HG02852 (cell line): Measurements from ENCODE around the gene PKN2.

Experiments
- ATAC-seq: cut with Tn5 transposase; IDR thresholded peaks from one replicate; pipeline ENCODE4 v1.9.1; 2021; ENCODE audit warnings: mild to moderate bottlenecking, moderate library complexity; ENCODE audit not compliant: unreplicated experiment

Gene PKN2

DNA sequence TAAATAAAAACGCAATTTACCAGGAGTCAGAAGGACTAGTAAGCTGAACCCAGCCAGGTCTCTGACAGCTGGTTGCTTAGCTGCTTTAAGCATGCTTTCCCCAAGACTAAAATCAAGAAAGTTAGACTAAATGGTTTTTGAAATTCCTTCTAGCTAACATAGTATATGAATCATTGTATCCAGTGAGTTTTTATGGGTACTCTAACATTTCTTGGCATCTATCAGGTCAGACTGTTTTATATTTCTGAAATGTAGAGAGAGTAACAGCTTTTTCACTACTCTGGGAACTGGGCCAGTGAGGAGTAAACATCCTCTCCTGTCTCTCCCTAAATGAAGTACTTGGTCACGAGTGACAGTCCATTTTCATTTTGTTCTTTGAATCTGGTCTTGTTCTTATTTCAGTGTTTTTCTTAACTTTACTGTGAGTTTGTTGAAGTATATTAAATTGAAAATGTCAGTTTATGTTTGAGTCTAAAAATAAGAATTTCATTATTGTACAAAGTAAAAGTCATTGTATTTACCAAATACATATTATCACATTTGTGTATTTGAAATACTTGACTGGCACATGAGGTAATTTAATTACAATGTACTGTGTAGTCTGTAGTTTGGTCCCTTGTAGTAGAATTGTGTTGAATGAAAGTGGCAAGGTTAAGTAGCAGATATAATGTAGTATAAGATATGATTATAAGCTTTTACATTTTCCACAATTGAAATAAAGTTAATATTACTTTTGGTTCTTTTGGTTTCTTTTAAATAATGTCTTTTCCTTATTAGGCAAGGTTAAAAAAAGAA is 47.6 kb downstream of the PKN2 start:
- ATAC-seq, result no peak

DNA sequence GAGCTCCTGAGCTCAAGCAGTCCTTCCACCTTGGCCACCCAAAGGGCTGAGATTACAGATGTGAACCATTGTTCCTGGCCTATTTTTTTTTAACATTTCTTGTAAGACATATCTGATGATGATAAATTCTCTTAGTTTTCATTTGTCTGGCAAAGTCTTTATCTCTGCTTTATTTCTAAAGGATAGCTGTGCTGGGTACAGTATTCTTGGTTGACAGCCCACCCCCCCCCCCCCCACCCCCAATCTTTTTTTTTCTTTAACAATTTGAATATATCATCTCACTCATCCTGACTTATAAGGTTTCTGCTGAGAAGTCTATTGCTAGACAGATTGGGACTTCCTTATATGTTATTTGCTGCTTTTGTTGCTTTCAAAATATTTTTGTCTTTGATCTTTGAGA is 51.3 kb downstream of the PKN2 start:
- no peak for ATAC-seq

DNA sequence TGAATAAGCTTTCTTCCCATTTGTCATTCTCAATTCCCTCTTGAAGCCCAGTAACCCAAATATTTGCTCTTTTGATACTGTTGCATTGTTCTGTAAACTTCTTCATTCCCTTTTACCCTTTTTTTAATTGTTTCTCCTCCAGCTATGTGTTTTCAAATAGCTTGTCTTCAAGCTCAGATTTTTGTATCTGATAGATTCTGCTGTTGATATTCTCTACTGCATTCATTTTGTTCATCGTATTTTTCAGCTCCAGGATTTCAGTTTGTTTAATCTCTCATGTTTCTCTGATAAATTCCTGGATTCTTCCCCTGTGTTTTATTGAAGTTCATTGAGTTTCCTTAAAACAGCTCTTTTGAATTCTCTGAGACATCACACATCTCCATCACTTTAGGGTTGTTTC is 51.8 kb downstream of the PKN2 start:
- no peak for ATAC-seq

DNA sequence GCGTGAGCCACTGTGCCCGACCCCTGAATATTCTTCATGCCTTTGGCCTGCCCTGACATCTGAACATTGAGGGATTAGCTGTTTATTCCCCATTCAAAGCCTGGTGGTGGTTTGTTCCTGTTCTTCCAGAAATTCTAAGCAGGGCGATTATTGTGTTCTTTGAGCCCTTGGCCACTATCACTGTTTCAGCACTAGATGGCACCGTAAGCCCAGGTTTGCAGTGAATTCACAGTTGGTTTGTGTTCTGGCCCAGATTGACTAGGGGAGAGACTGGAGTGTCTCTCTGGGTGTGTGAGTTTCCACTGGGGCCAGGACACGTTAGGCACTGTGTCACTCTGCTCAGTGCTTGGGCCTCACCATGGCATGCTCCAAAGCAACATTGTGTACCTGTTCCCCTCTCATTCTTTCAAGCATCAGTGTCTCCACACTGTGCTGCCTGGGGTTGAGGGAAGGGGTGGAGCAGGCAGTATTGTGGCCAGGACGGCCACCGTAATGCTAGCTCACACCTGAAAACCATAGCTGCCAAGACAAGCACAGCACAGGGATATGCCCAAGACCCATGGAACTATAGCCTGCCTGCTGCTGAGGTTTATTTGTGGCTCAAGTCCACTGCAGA is 52.7 kb downstream of the PKN2 start:
- no peak for ATAC-seq

DNA sequence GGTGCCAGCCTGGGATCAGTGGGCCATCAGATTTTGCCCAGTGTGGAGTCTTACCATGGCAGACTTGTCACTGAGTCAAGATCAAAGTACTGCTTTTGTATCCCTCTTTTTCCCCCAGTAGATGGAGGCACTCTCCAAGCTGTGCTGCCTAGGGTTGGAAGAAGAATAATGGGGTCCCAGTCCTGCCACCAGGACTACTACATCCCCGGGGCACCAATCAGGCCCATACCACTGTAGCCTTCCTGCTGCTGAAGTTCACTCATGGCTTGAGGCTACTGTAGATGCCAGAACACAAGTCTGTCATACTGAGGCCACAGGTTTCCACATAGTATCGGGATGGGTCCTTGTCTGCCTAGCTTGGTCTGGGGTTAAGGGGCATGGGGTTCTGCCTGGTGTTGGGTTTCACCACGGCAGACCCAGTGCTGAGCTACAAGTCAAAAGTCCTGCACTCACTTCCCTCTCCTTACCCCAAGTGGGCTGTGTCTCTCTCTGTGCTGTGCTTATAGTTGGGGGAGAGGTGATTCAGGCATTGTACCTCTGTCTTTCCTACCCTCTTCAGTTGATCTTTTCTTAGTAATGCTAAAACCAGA is 53.4 kb downstream of the PKN2 start:
- ATAC-seq, result no peak

DNA sequence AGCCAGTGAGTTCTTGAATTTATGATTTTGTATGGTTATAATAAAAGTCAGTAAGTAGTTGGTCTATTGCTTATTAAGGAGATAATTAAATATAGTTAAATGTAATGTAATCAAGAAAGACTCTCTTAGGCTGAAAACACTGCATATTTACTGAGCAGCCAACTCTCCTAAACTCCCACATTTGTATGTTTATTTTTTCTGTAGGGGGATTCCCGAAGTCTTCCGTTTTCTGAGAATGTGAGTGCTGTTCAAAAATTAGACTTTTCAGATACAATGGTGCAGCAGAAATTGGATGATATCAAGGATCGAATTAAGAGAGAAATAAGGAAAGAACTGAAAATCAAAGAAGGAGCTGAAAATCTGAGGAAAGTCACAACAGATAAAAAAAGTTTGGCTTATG is 56.7 kb downstream of the PKN2 start:
- no peak for ATAC-seq

DNA sequence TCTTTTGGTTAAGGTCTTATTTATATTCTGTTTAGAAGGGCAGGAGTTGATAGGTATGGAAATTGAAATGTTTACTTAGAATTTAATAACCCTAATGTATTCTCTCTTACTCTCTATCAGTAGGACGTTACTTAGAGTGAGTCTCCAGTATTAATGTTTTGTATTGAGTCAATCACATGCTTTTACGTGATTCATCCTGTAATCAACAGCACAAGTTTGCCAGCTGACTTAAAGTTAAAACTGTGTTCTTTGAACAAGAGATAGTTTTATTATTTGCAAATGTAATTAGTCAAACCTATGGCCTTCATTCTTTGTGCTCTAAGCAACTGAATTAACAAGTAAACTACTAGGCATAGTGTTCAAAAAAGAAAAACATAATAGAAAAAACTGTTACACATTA is 57.3 kb downstream of the PKN2 start:
- ATAC-seq, result no peak

DNA sequence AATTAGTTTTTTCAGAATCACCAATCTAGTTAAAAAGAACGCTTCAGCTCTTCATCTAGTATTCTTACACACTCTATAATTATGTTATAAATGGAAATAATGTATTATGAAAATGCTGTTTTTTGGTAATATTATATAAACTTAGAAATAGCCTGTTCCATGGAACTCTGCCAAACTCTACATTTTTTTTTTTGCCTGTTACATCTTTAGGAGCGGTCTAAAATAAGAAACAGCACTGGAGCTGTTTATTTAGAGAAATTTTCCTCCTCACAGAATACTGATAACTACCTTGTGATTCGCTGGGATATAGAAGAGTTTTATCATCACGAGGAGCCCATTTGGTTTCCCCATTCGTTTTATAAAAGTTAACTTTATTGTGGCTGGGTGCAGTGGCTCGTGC is 58.5 kb downstream of the PKN2 start:
- no peak for ATAC-seq

DNA sequence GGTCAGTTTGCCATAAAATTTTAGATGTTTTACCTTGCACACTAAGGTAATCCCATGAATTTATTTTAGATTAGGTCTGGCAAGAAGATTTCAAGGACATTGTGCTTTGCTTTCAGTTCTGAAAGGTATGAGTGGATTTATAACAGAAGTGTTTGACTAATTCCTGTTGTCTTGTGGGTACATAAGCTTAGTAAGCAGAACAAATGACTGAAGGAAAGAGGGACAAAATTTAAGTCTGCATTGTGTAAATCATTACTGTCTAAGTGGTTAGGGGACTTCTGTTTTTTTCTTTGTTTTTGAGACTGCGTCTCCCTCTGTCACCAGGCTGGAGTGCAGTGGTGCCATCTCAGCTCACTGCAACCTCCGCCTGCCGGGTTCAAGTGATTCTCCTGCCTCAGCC is 60.1 kb downstream of the PKN2 start:
- peak; percentile 41 for ATAC-seq

DNA sequence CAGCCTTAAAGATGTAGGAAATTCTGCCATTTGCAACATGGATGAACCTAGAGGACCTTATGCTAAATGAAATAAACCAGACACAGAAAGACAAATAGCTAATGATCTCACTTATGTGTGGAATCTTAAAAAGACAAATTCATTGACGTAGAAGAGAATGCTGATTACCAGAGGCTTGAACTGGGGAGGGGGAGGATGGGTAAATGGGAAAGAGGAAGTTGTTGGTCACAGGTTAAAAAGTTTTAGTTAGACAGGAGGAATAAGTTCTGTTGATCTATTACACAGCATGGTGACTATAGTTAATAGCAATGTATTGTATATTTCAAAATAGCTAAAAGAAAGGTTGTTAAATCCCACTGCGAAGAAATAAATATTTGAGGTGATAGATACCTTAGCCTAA is 62.8 kb downstream of the PKN2 start:
- no peak for ATAC-seq

DNA sequence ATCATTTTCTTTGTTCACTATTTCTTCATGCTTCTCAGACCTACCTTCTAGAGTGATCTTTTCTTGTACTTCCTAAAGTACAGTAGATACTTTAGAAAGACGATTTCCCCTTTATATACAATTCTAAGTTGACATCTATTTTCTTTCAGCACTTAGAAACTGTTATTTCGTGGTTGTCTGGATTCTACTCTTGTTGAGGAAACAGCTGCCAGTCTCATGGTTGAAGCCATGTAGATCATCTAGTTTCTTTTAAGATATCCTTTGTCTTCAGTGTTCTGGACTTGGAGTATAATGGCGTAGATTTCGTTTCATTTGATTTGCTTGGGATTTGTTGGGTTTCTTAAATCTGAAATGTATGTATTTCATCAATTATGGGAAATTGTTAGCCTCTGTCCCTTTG is 67.6 kb downstream of the PKN2 start:
- no peak for ATAC-seq

DNA sequence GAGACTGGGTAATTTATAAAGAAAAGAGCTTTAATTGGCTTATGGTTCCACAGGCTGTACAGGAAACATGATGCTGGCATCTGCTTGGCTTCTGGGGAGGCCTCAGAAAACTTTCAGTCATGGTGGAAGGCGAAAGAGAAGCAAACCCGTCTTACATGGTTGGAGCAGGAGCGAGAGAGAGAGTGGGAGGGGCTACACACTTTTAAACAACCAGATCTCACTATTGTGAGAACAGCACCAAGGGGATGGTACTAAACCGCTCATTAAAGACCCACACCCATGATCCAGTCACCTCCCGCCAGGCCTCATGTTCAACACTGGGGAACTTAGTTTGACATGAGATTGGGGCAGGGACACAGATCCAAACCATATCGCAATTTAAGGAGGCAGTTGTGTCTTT is 69.4 kb downstream of the PKN2 start:
- ATAC-seq, result no peak

DNA sequence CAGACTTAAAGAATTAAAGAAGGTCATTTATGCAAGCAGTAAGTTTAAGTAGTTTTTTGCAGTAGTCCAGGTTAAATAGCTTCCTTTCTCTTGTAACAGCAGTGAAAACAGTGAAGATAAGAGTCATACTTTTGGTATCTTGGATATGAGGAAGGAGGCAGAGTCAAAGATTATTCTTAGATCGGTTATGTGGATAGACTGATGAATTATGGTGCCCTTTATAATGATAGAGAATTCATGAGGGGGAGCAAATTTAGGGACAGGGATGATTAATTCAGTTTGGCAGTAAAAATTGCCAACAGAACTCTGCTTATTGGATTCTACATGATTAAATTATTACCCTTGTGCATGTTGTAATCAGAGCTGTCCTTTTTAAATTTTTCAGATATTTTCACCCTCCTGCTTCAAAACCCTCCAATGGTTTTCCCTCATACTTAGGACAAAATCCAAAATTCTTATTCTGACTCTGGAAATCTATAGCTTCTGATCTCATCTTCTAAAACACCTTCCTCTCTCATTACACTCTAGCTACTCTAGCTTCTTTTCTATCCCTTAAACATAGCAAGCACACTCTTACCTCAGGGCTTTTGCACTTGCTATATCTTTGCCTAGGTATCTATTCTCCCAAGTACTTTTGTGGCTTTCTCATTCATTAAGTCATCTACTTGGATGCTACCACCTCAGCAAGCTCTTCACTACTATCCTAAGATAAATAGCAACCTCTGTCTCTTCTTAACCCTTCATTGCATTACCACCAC is 79.8 kb downstream of the PKN2 start:
- ATAC-seq, result no peak

DNA sequence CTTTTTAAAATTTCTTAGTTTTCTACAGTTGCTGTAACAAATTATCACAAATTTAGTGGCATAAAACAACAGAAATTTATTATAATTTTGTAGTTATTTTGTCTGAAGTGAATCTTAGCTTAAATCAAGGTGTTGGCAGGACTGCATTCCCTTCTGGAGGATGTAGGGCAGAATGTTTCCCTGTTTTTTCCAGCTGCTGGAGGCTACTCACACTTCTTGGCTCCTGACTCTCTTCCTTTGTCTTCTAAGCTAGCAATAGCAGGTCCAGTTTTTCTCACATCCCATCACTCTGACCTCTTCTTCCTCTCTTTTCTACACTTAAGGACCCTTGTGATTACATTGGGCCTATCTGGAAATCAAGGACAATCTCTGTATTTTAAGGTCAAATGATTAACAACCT is 84.1 kb downstream of the PKN2 start:
- no peak for ATAC-seq

DNA sequence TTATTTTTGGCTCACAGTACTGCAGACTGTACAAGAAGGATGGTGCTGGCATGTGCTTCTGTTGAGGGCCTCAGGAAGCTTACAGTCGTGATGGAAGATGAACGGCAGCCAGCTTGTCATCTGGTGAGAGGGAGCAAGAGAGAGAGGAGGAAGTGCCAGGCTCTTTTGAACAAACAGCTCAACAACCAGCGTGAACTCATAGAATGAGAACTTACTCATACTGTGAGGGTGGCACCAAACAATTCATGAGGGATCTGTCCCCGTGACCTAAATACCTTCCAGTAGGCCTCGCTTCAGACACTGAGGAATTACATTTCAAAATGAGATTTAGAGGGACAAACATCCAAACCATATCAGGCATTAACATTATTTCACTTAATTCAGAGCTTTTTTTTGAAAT is 84.7 kb downstream of the PKN2 start:
- no peak for ATAC-seq

DNA sequence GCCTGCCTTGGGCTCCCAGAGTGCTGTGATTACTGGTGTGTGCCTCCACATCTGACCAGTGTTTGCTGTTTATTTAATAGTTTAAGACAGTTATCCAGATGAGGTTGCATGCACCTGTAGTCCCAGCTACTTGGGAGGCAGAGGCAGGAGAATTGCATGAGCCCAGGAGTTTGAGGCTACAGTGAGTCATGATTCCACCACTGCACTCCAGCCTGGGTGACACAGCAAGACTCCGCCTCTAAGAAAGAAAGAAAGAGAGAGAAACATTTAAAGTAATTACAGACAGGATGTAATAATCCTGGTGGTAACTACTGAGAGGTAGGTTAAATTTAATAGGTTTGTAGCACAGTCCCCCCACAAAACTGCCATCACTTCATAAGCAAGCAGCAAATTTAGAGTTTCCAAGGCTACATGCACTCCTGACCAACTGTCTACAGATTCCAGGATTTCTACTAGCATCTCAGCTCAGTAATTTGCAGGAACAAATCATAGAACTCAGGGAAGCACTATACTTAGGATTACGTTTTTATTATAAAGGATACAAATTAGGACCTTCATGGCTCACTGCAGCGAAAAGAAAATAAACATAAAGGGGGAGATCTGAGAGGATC is 89.6 kb downstream of the PKN2 start:
- ATAC-seq, result no peak

DNA sequence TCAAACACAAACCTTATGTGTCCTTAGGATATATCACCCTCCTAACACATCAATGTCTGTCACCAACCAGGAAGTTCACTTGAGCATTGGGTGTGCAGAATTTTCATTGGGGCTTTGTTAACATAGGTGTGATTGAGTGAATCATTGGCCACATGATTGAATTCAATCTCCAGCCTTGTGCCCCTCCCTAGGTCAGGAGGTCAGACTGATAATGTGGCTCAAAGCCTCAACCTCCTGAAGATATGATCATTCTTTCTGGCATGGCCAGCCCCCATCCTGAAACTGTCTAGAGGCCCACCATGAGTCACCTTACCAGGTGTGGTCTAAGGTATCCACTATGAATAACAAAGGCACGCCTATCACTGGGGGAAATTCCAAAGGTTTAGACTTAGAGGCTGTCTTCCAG is 90.1 kb downstream of the PKN2 start:
- ATAC-seq, result no peak

DNA sequence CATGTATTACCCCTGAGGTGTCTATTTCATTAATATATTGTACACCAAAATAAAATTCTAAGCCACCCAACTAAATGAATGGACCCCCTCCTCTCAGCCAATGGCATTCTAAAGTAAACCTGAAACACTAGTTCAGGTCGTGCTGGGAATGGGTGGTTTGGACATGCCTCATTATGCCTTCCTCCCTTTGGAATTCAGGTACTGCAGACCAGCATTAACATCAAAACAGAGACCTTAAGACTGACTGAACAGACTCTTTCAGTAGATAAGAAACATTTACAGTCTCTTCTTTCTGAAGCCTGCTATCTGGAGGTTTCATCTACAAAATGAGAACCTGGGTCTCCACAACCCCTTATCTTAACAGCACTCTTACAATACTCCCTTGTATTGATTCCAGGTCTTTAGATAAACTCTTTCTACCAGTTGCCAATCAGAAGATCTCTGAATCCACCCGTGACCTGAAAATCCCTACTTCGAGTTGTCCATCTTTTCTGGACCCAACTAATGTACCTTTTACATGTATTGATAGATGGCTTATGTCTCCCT is 93.6 kb downstream of the PKN2 start:
- ATAC-seq, result no peak

DNA sequence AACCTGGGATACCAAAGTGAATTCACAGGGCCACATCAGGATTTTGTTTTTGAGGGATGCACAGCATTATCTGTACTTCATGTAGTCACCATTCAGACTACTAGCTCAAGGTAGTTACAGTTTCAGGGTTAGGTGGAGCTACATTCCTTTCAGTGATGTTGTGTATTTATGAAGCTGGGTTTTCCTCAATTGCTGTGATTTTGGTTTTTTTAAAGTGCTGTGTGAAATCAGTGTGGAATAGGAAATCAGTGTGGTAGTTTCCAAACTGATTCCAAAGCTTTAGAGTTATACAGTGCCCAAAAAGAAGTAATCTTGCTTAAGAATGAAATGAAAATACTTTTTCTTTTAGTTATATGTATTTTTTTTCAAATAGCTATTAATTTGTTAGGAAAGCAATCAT is 95.8 kb downstream of the PKN2 start:
- no peak for ATAC-seq

DNA sequence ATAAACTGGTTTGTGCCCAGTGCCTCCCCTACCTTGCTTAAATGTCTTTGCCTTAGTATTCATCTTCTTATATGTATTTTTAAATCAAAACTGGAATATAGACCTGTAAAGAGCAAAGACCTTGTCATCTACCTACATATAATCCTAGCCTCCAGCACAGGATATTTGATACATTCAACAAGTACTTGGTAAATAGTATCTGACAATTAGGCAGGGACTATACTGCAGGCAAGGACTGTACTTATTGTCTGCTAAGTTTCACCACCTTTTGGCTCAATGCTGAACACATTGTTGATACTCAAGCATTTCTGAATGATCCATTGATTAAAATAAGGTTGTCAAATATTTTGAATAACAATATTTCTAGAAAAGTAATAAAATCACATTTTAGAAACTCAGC is 96.4 kb downstream of the PKN2 start:
- ATAC-seq, result no peak

DNA sequence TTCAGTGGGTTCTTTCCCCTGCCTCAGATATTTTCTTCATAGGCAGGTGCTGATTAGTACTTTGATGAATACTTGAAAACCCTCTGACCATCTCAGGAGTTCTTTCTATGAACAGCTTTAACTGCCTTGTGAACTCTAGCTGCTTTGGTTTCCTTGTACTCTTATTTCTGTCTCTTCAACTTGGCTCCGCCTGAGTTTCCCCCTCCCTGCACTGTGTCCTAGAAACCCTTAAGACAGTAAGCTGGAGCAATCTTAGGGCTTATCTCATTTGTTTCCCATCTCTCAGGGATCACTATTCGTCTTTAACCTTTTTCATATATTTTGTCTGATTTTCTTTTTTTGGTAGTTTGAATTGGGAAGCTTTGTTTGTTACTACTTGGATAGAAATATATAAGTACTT is 99.1 kb downstream of the PKN2 start:
- ATAC-seq, result no peak
